ENCODE results near the gene SPINK2. TPM values are rescaled to one million over a fixed set of nuclear protein-coding genes. Genes with fewer than 3 reads are reported as not detected.

SPINK2 gene
- total and polyA plus RNA-seq, 5 donors: 1.9 to 36.1 (median 21.8) TPM

DNA sequence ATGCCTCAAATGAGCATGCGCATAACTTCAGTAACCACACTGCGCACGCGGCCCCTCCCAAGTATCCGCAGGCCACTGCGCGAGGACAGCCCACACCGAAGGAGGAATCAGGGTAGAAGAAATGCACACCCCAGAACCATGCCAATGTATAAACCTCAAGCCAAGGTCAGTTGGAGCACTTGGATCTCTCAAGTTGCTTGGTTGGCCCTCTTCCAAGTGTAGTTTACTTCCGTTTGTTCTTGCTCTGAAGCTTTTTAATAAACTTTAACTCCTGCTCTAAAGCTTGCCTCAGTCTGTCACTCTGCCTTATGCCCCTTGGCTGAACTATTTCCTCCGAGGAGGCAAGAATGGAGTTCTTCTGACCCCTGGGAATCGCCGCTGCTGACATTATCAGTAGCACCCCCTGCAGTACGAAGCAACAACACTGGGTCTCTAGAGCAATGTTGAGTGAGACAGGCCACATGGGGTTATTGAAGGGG, 22.0 kb upstream of the SPINK2 start:
- Histone ChIP-seq H3K4me1 (ENCODE audit: control insufficient read depth, insufficient read depth, low read length) (no peaks in the 10 kb centered on the region), H3K27me3 (ENCODE audit: control insufficient read depth, insufficient read depth) (no peaks in the 10 kb centered on the region), H3K9me3 (ENCODE audit: control insufficient read depth, low read length) (no peaks in the 10 kb centered on the region), H3K27ac (ENCODE audit: low read length) (no peak overlapping the region), H3K4me3 (ENCODE audit: low read length) (no peak overlapping the region)
- intact Hi-C loops (cut with DNase I): no loop called here
- DNase-seq: no peak
- 51% methylated on average over 13 of the region's 13 CpGs for WGBS
- peak; percentile 40 to 64 for ATAC-seq

DNA sequence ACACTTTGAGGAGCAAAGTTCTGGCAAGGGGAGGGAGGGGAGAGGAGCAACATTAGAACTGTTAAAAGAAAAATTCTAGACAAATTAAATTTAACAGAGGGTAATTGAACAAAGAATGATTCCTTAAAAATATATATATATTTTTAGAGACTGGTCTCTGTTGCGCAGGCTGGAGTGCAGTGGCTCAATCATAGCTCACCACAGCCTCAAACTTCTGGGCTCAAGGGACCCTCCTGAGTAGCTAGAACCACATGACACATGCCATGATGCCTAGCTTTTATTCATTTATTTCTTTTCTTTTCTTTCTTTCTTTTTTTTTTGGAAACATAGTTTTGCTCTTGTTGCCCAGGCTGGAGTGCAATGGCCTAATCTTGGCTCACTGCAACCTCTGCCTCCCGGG, 19.1 kb upstream of the SPINK2 start:
- intact Hi-C loops (cut with DNase I): no loop called here
- no peaks in the 10 kb centered on the region for H3K4me1 ChIP-seq (ENCODE audit: control insufficient read depth, insufficient read depth, low read length)
- no peak overlapping the region for H3K27ac ChIP-seq (ENCODE audit: low read length)
- 94% methylated on average over 2 of the region's 2 CpGs for WGBS
- no peak overlapping the region for H3K4me3 ChIP-seq (ENCODE audit: low read length)
- H3K27me3 ChIP-seq (ENCODE audit: control insufficient read depth, insufficient read depth): no peaks in the 10 kb centered on the region
- no peaks in the 10 kb centered on the region for H3K9me3 ChIP-seq (ENCODE audit: control insufficient read depth, low read length)
- DNase-seq (no peak), ATAC-seq (no peak)

DNA sequence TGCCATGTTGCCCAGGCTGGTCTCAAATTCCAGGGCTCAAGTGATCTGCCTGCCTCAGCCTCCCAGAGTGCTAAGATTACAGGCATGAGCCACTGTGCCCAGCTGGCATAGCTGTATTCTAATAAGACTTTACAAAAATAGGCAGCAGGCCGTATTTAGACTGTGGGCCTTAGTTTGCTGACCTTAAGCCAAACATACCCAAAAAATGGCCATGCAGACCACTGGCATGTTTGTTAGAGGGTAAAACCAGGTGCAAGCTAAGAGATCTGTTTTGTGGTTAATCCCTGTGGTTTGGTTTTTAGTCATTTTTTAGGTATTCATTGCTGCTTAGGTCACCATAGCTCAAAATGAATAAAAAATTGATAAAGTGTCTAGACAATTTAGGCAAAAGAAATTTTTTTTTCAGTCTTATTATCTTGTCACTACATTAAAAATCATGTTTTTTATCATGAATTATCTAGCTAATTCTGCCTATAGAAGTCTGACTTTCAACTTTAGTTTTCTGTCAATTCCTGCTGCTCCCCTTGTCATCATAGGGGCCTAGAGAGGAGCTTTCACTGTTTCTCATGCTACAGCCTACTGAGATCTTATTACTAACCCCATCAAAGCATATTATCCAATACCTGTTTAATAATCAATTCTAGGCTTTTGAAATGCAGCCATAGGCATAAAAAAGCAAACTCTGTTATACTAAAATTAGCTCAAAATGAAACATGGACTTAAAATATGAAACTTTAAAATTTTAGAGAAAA, 7.5 kb upstream of the SPINK2 start:
- intact Hi-C loops (cut with DNase I): no loop called here
- DNase-seq: no peak
- 88% methylated on average over 1 of the region's 1 CpG for WGBS
- Histone ChIP-seq H3K9me3 (ENCODE audit: control insufficient read depth, low read length) (no peaks in the 10 kb centered on the region), H3K4me3 (ENCODE audit: low read length) (no peak overlapping the region), H3K27ac (ENCODE audit: low read length) (no peak overlapping the region), H3K4me1 (ENCODE audit: control insufficient read depth, insufficient read depth, low read length) (no peaks in the 10 kb centered on the region), H3K27me3 (ENCODE audit: control insufficient read depth, insufficient read depth) (no peaks in the 10 kb centered on the region)
- no peak for ATAC-seq

DNA sequence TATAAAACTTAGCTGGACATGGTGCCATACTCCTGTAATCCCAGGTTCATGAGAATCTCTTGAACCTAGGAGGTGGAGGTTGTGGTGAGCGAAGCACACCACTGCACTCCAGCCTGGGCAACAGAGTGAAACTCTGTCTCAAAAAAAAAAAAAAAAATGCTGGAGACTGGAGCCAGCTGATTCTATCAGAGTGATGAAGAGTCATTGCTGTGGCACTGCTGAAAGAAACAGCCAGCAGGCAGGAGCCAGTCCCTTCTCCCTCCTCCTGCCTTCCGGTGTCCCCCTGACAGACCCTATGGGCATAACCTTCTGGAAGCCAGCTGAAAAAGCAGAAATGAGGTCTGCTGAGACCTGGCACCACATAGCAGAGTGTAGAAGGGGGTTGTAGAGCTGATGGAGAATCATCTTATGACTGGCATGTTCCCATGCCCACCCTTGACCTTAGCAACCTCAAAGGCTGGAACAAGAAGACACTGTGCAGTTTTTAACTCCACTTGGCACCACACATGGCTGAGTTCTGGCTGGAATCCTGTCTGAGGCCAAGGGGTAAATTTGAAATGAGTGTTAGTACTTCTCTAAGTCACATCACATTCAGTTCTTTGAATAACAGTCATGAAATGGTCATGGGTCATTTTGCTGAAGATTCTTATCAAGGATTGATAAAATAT, 2.6 kb upstream of the SPINK2 start:
- no peaks in the 10 kb centered on the region for H3K4me1 ChIP-seq (ENCODE audit: control insufficient read depth, insufficient read depth, low read length)
- peak overlapping the region; percentile 67 for H3K27ac ChIP-seq (ENCODE audit: low read length)
- ATAC-seq (peak; percentile 55 to 85), DNase-seq (no peak)
- H3K4me3 ChIP-seq (ENCODE audit: low read length): no peak overlapping the region
- no peaks in the 10 kb centered on the region for H3K9me3 ChIP-seq (ENCODE audit: control insufficient read depth, low read length)
- WGBS: 61% methylated on average over 2 of the region's 2 CpGs
- intact Hi-C loops (cut with DNase I): no loop called here
- no peaks in the 10 kb centered on the region for H3K27me3 ChIP-seq (ENCODE audit: control insufficient read depth, insufficient read depth)

DNA sequence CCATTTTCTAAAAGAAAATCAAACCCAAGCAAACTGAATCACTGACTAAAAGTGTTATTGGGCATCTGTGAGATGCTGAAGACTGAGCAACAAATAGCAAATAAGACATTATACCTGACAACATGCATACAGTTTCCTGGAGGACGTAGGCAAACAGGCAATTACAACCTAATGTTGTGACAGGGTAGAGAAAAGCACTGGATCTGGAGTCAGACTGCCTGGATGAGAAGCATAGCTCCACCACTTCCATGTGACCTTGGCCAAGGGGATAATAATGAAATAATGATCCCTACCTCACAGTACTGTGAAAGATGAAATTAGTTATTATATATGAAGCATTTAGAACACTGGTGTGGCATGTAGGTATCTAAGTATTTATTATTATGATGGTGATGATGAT, 2.7 kb downstream of the SPINK2 start:
- ATAC-seq (no peak), DNase-seq (no peak)
- intact Hi-C loops (cut with DNase I): no loop called here
- no peaks in the 10 kb centered on the region for H3K27me3 ChIP-seq (ENCODE audit: control insufficient read depth, insufficient read depth)
- no peak overlapping the region for H3K27ac ChIP-seq (ENCODE audit: low read length)
- H3K4me3 ChIP-seq (ENCODE audit: low read length): no peak overlapping the region
- H3K9me3 ChIP-seq (ENCODE audit: control insufficient read depth, low read length): no peaks in the 10 kb centered on the region
- WGBS: 53% methylated on average over 1 of the region's 1 CpG
- H3K4me1 ChIP-seq (ENCODE audit: control insufficient read depth, insufficient read depth, low read length): no peaks in the 10 kb centered on the region

DNA sequence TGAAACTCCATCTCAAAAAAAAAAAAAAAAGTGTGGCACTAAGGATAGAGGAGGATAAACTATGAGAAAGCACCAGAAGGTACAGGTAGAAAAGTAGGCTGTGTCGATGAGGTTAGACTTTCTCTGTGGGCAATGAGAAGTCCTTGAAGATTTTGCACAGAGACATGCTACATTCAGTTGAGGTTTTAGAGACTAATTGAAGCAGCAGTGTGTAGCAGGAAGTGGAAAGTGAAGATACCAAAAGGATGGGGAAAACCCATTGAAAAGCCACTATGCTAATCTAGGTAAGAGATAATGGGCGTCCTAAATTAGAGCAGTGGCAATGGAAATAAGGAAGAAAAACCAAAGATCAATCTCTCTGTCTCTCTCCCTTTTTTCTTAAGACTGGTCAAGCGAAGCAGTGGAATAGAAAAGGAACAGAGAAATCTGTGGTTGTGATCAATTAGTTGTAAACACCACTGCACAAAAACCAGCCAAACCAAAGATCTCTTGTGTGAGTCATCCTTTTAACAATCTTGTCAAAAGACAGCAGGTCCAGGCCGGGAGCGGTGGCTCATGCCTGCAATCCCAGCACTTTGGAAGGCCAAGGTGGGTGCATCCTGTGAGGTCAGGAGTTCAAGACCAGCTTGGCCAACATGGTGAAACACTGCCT, 3.5 kb downstream of the SPINK2 start:
- Histone ChIP-seq H3K27me3 (ENCODE audit: control insufficient read depth, insufficient read depth) (no peaks in the 10 kb centered on the region), H3K4me1 (ENCODE audit: control insufficient read depth, insufficient read depth, low read length) (no peaks in the 10 kb centered on the region), H3K4me3 (ENCODE audit: low read length) (no peak overlapping the region), H3K9me3 (ENCODE audit: control insufficient read depth, low read length) (no peaks in the 10 kb centered on the region), H3K27ac (ENCODE audit: low read length) (no peak overlapping the region)
- no peak for DNase-seq
- WGBS: 60% methylated on average over 5 of the region's 5 CpGs
- intact Hi-C loops (cut with DNase I): no loop called here
- no peak for ATAC-seq

DNA sequence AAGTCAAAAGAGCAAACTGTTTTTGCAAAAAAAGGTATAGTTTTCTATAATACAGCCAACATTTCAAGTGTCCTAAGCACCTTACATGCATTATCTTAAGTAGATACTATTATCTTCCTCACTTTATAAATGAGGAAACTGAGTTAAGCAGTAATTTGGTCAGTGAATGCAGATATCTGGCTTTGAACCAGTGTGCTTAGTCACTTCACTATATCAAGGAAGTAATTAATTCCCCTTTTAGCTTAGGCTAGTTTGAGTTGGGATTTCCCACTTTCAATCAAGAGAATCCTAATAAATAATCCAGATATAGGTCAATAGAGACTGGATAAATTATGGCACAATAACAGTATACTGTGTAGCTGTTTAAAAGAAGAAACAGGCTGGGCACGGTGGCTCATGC, 14.8 kb downstream of the SPINK2 start:
- intact Hi-C loops (cut with DNase I): loop anchor here in 1 of 4 donors (10.0 kb wide), 2 partner anchors 152 to 382 kb away; no protein-coding TSS in a partner anchor
- Histone ChIP-seq H3K9me3 (ENCODE audit: control insufficient read depth, low read length) (no peaks in the 10 kb centered on the region), H3K27ac (ENCODE audit: low read length) (no peak overlapping the region), H3K4me1 (ENCODE audit: control insufficient read depth, insufficient read depth, low read length) (no peaks in the 10 kb centered on the region), H3K27me3 (ENCODE audit: control insufficient read depth, insufficient read depth) (no peaks in the 10 kb centered on the region), H3K4me3 (ENCODE audit: low read length) (no peak overlapping the region)
- ATAC-seq (no peak), DNase-seq (no peak)
- WGBS: 63% methylated on average over 1 of the region's 1 CpG

DNA sequence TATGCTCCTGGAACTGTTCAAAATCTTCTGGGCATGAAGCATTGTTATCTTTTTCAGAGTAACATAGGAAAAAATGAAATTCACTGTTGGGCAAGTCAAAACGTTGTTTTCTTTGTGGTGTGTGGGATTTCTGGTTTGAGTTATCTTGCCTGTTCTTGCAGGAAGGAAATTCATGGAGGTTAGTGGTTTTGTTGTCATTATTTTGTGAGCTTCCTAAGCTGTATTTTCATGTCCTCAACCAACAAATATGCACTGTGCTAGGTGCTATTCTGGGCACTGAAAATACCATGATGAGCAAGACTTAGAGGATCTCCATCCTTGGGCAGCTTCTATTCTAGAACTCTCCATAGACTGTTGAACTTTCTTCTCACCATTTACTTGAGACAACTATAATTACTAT, 16.9 kb downstream of the SPINK2 start:
- DNase-seq (no peak), ATAC-seq (no peak)
- H3K27ac ChIP-seq (ENCODE audit: low read length): no peak overlapping the region
- WGBS: 39% methylated on average over 1 of the region's 1 CpG
- intact Hi-C loops (cut with DNase I): loop anchor here in 3 of 4 donors (5.0 to 10.0 kb wide), 4 partner anchors 150 to 380 kb away; no protein-coding TSS in a partner anchor
- H3K27me3 ChIP-seq (ENCODE audit: control insufficient read depth, insufficient read depth): no peaks in the 10 kb centered on the region
- H3K4me3 ChIP-seq (ENCODE audit: low read length): no peak overlapping the region
- H3K4me1 ChIP-seq (ENCODE audit: control insufficient read depth, insufficient read depth, low read length): no peaks in the 10 kb centered on the region
- H3K9me3 ChIP-seq (ENCODE audit: control insufficient read depth, low read length): no peaks in the 10 kb centered on the region

DNA sequence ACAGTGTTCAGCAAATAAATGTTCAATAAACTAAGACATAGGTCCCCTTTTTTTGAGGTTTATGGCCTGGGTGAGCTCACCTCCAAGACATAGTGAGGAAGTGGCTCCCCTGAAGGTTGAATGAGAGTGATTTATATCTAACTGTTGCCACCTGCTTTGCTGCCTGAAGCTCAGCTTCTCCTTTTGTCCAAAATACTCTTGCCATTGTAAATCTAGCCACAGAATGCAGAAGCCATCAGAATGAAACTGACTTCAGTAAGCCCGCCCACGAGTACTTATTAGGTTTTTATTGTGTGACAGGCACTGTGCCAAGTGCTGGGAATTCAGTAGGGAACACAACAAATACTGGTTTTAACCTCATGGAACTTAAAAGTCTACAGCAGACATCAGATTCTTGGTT, 18.0 kb downstream of the SPINK2 start:
- Histone ChIP-seq H3K4me3 (ENCODE audit: low read length) (no peak overlapping the region), H3K4me1 (ENCODE audit: control insufficient read depth, insufficient read depth, low read length) (no peaks in the 10 kb centered on the region), H3K9me3 (ENCODE audit: control insufficient read depth, low read length) (no peaks in the 10 kb centered on the region), H3K27me3 (ENCODE audit: control insufficient read depth, insufficient read depth) (no peaks in the 10 kb centered on the region), H3K27ac (ENCODE audit: low read length) (no peak overlapping the region)
- intact Hi-C loops (cut with DNase I): loop anchor here in 3 of 4 donors (5.0 to 10.0 kb wide), 4 partner anchors 149 to 379 kb away; no protein-coding TSS in a partner anchor
- DNase-seq: no peak
- 34% methylated on average over 2 of the region's 2 CpGs for WGBS
- no peak for ATAC-seq

DNA sequence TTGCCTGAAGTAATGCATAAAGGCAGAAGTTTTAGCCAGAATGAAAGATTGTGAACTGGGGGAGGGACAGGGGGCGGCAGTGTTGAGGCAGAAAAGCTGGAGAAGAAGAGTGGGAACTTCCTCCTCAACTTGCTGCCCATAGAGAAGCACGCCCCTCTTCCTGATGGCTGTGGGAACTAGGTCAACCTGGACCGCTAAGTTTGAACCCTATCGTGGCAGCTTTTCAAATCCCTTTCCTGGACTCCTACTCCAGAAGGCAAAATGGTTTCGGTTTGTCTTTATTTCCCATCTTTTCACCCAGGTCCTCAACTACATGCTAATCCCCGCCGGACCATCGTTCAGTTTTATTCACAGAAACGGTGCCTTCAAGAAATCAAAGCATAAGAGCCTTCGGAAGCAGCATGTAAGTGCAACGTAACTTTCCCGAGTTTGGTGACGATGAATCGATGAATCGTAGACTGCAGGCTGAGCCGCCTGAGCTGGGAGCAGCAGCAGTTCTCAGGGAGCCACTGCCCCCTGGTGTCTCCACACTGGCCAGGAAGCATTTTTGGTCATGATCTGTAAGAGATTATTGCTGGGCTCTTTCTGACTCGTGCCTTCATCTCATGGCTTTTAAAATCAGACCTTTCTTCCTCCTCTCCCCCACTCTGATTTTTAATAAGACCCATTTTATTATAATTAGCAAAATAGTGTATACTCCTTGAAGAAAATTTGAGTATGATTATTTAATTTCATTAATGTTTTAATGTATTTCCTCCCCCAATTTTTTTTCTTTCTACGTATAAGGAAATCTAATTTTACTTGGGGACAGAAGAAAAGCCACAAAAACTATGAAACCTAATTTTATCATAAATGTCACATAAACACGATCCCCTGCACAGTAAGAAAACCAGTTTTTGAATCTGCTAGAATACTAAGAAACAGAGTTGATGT, 21.4 kb downstream of the SPINK2 start:
- peak overlapping the region; percentile 66 for H3K4me3 ChIP-seq (ENCODE audit: low read length)
- WGBS: 7% methylated on average over 19 of the region's 19 CpGs
- intact Hi-C loops (cut with DNase I): loop anchor here in 3 of 4 donors (5.0 to 10.0 kb wide), 4 partner anchors 145 to 375 kb away; no protein-coding TSS in a partner anchor
- peak; percentile 99 for ATAC-seq
- DNase-seq: peak; percentile 81 to 94 (median 92)
- no peaks in the 10 kb centered on the region for H3K27me3 ChIP-seq (ENCODE audit: control insufficient read depth, insufficient read depth)
- no peaks in the 10 kb centered on the region for H3K9me3 ChIP-seq (ENCODE audit: control insufficient read depth, low read length)
- no peaks in the 10 kb centered on the region for H3K4me1 ChIP-seq (ENCODE audit: control insufficient read depth, insufficient read depth, low read length)
- H3K27ac ChIP-seq (ENCODE audit: low read length): peak overlapping the region; percentile 5
